CD14-positive monocyte (primary cell): ENCODE data around the gene TNFSF8. TPM values are rescaled to one million over a fixed set of nuclear protein-coding genes. Genes with fewer than 3 reads are reported as not detected.

Experiments used
- DNase-seq, 3 donors: peaks; one replicate each; pipeline ENCODE4 v3.0.0-alpha.2; 2011 to 2022
- H2AFZ ChIP-seq: 2 replicates; pipeline ENCODE4 v1.6.0; 2012; ENCODE audit warnings: mild to moderate bottlenecking, low read depth, low read length, inconsistent platforms; ENCODE audit not compliant: insufficient read depth, poor library complexity, severe bottlenecking
- H3K27ac ChIP-seq, 2 donors: 1 replicate in 1 of 2; 2 replicates in 1 of 2; pipeline ENCODE4 v1.5.1; 2012 to 2013; ENCODE audit warnings: low read length in 2 of 2, control low read depth in 1 of 2, inconsistent platforms in 1 of 2, low read depth in 1 of 2, mild to moderate bottlenecking in 1 of 2
- H3K27me3 ChIP-seq, 2 donors: one replicate each; pipeline versions ENCODE4 v1.6.0 to v1.6.1; 2011 to 2013; ENCODE audit warnings: low read length in 2 of 2; ENCODE audit not compliant: control insufficient read depth in 2 of 2, insufficient read depth in 2 of 2
- H3K36me3 ChIP-seq, 2 donors: replicated peaks in 1 of 2; 1 replicate in 1 of 2; 2 replicates in 1 of 2; pipeline versions ENCODE4 v1.5.1 to v1.6.1; 2012 to 2013; ENCODE audit warnings: low read length in 2 of 2, control low read depth in 1 of 2, inconsistent platforms in 1 of 2, mild to moderate bottlenecking in 1 of 2; ENCODE audit not compliant: insufficient read depth in 2 of 2, control insufficient read depth in 1 of 2
- H3K4me1 ChIP-seq, 2 donors: 1 replicate in 1 of 2; 2 replicates in 1 of 2; pipeline versions ENCODE4 v1.5.1 to v1.6.1; 2012 to 2013; ENCODE audit warnings: low read length in 2 of 2, control low read depth in 1 of 2, inconsistent platforms in 1 of 2, mild to moderate bottlenecking in 1 of 2, moderate library complexity in 1 of 2; ENCODE audit not compliant: insufficient read depth in 2 of 2, control insufficient read depth in 1 of 2
- H3K4me2 ChIP-seq: replicated peaks from 2 replicates; pipeline ENCODE3; 2012; ENCODE audit warnings: low read length, moderate library complexity, mild to moderate bottlenecking; ENCODE audit not compliant: poor library complexity, severe bottlenecking; ENCODE audit errors: extremely low read depth
- H3K4me3 ChIP-seq, 3 experiments: fragments of 200-600 bp in 1 of 3; sonication (generic) in 1 of 3; replicated peaks in 1 of 3; 1 replicate in 2 of 3; 2 replicates in 1 of 3; pipeline ENCODE4 v1.5.1; 2011 to 2013; ENCODE audit warnings: low read length in 3 of 3, mild to moderate bottlenecking in 3 of 3, control low read depth in 2 of 3, low read depth in 2 of 3, inconsistent platforms in 1 of 3, moderate library complexity in 1 of 3
- H3K79me2 ChIP-seq: 2 replicates; pipeline ENCODE4 v1.6.0; 2012; ENCODE audit warnings: mild to moderate bottlenecking, control low read depth, inconsistent platforms, low read length, moderate library complexity; ENCODE audit not compliant: insufficient read depth
- H3K9ac ChIP-seq: 2 replicates; pipeline ENCODE4 v1.6.0; 2017; ENCODE audit warnings: low read length, mild to moderate bottlenecking; ENCODE audit not compliant: insufficient read depth, poor library complexity, severe bottlenecking
- H3K9me3 ChIP-seq, 2 donors: replicated peaks in 1 of 2; 1 replicate in 1 of 2; 2 replicates in 1 of 2; pipeline versions ENCODE4 v1.5.1 to v1.6.1; 2012 to 2013; ENCODE audit warnings: low read length in 2 of 2, control low read depth in 1 of 2; ENCODE audit not compliant: control insufficient read depth in 1 of 2, insufficient read depth in 1 of 2
- H4K20me1 ChIP-seq: 2 replicates; pipeline ENCODE4 v1.6.0; 2012; ENCODE audit warnings: mild to moderate bottlenecking, low read length, control low read depth, moderate library complexity; ENCODE audit not compliant: insufficient read depth
- H3K27ac Mint-ChIP-seq, 7 donors: one replicate each; pipeline ENCODE4 v1.8.0; 2020; ENCODE audit warnings: mild to moderate bottlenecking in 7 of 7, mixed read lengths in 7 of 7, moderate library complexity in 6 of 7, inconsistent platforms in 2 of 7
- H3K27me3 Mint-ChIP-seq, 3 donors: one replicate each; pipeline ENCODE4 v1.8.0; 2021 to 2022; ENCODE audit warnings: low read depth in 3 of 3, mild to moderate bottlenecking in 3 of 3, mixed read lengths in 3 of 3, moderate library complexity in 3 of 3, inconsistent platforms in 1 of 3
- H3K36me3 Mint-ChIP-seq, 2 donors: one replicate each; pipeline ENCODE4 v1.8.0; 2020; ENCODE audit warnings: mixed read lengths in 2 of 2, inconsistent platforms in 1 of 2, mild to moderate bottlenecking in 1 of 2
- H3K4me1 Mint-ChIP-seq: one replicate; pipeline ENCODE4 v1.8.0; 2020; ENCODE audit warnings: mild to moderate bottlenecking, mixed read lengths
- H3K4me3 Mint-ChIP-seq, 2 donors: one replicate each; pipeline ENCODE4 v1.8.0; 2020; ENCODE audit warnings: mild to moderate bottlenecking in 2 of 2, mixed read lengths in 2 of 2, moderate library complexity in 1 of 2
- H3K9me3 Mint-ChIP-seq, 7 donors: one replicate each; pipeline ENCODE4 v1.8.0; 2020 to 2022; ENCODE audit warnings: mixed read lengths in 7 of 7, mild to moderate bottlenecking in 6 of 7, moderate library complexity in 6 of 7, inconsistent platforms in 2 of 7
- CTCF ChIP-seq: fragments of 200-600 bp; IDR thresholded peaks from one replicate; pipeline ENCODE4 v1.8.0; 2022; ENCODE audit warnings: antibody characterized with exemption, mild to moderate bottlenecking
- WGBS: methylation state at CpG from one replicate; pipeline ENCODE4 v1.1.5; 2013; ENCODE audit warnings: missing lambda C conversion rate; ENCODE audit not compliant: insufficient coverage; 5-methylcytosine and 5-hydroxymethylcytosine counted together
- intact Hi-C, 2 donors: fragments of 100-400 bp; cut with micrococcal nuclease; formaldehyde crosslinking; loops; one replicate each; pipeline versions ENCODE4 v1.15.0 to v1.15.1; 2023
- polyA plus RNA-seq, 3 donors: library from polyadenylated mRNA; depleted of rRNA in 1 of 3; unstranded in 2 of 3; stranded (reverse) in 1 of 3; fragments of 300-500 nt in 2 of 3; fragments of >200 nt in 1 of 3; fragmentation: Illumina TruSeq in 2 of 3; gene quantifications; 1 replicate in 2 of 3; 2 replicates in 1 of 3; pipeline ENCODE4 v1.2.3, GENCODE V29; 2012 to 2021

TNFSF8 gene
- polyA plus RNA-seq, 3 donors: 27.8 to 42.9 (median 34.0) TPM

DNA sequence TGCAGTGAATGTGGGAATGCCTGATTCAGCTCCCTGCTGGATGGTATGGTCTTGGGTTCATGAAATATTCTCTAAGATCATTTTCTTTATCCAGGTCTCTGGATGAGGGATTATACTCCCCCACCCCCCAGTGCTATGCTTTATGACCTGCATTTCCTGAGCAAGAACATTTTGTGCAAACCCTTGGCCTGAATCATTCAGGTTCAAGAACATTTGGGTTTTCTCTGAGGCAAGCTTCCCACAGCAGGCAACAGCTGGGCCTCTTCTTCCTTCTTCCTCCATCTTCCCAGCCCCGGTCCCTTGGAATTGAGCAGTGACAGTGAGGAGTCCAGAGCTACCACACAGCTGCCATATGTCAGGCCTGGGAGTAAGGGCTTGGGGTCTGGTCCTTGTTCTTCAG, 65.9 kb downstream of the TNFSF8 start:
- Histone ChIP-seq H3K36me3 (no peaks in the 10 kb centered on the region), H3K79me2 (no peaks in the 10 kb centered on the region), H3K27me3 (no peaks in the 10 kb centered on the region), H3K9me3 (no peaks in the 10 kb centered on the region), H3K9ac (no peak overlapping the region), H3K4me1 (peaks cover 0 to 12% of the 10 kb centered on the region in 2 donors), H2AFZ (no peak overlapping the region), H3K4me2 (no peak overlapping the region), H3K4me3 (no peak overlapping the region), H3K27ac (no peak overlapping the region), H4K20me1 (no peaks in the 10 kb centered on the region)
- intact Hi-C loops: no loop called here
- no peak overlapping the region for H3K4me3 Mint-ChIP-seq
- DNase-seq: no peak
- WGBS: no CpG with 5 or more reads among the region's 1 CpG
- H3K36me3 Mint-ChIP-seq: no peaks in the 10 kb centered on the region
- H3K27ac Mint-ChIP-seq: no peak overlapping the region
- peaks cover 0 to 7% (median 3%) of the 10 kb centered on the region in 7 donors for H3K9me3 Mint-ChIP-seq
- peaks cover 0 to 7% (median 1%) of the 10 kb centered on the region in 3 donors for H3K27me3 Mint-ChIP-seq
- H3K4me1 Mint-ChIP-seq: peaks cover 17% of the 10 kb centered on the region
- no peak for TF ChIP-seq CTCF

DNA sequence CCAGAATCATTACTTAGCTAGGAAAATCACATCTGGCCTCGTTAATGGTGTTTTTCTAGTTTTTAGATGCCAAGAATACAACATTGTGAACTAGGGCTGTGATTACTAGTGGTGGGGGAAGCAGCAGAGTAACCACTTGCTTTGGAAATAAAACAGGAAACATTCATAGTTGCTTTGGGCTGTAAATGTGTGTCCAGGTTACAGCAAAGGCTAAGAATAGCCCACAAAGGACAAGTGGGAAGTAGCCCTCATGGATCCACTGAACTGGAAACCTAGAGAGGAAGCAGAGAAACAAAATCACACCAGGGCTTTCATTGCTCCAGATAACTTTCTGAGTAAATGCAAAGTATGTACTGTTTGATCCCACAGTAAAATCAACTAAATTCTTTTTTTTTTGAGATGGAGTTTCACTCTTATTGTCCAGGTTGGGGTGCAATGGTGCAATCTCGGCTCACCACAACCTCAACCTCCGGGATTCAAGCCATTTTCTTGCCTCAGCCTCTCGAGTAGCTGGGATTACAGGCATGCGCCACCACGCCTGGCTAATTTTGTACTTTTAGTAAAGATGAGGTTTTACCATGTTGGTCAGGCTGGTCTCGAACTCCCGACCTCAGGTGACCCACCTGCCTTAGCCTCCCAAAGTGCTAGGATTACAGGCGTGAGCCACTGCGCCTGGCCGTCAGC, 68.3 kb downstream of the TNFSF8 start:
- H3K4me1 ChIP-seq: peaks cover 0 to 11% of the 10 kb centered on the region in 2 donors
- no peaks in the 10 kb centered on the region for H3K36me3 ChIP-seq
- Mint-ChIP-seq H3K27ac (peak overlapping the region in 2 of 7 donors; percentile 38 to 72), H3K4me1 (peaks cover 14% of the 10 kb centered on the region), H3K36me3 (no peaks in the 10 kb centered on the region), H3K4me3 (no peak overlapping the region), H3K27me3 (peaks cover 0 to 3% (median 0%) of the 10 kb centered on the region in 3 donors), H3K9me3 (peaks cover 0 to 3% (median 2%) of the 10 kb centered on the region in 7 donors)
- H2AFZ ChIP-seq: no peak overlapping the region
- DNase-seq: no peak
- no peaks in the 10 kb centered on the region for H4K20me1 ChIP-seq
- no peak for TF ChIP-seq CTCF
- intact Hi-C loops: no loop called here
- WGBS: 75% methylated on average over 8 of the region's 11 CpGs
- H3K79me2 ChIP-seq: no peaks in the 10 kb centered on the region
- H3K27ac ChIP-seq: no peak overlapping the region
- no peak overlapping the region for H3K9ac ChIP-seq
- no peak overlapping the region for H3K4me3 ChIP-seq
- H3K9me3 ChIP-seq: no peaks in the 10 kb centered on the region
- no peak overlapping the region for H3K4me2 ChIP-seq
- no peaks in the 10 kb centered on the region for H3K27me3 ChIP-seq
